OCI-LY3 (cell line): Measurements from ENCODE around the gene CADM2.
"Not testable (repeated sequence)": the region's sequence is repeated elsewhere in the genome, so short reads cannot be mapped to it uniquely, and the experiment has no call there.

Source experiments
- H2AFZ ChIP-seq: fragments of 200-600, 300-600 bp; shearing (Covaris generic); 2 replicates; pipeline ENCODE4 v1.6.0; 2014; ENCODE audit warnings: antibody characterized with exemption, low read depth, low read length
- H3K27ac ChIP-seq: fragments of 200-600, 300-600 bp; sonication (generic); 2 replicates; pipeline ENCODE4 v1.5.1; 2014; ENCODE audit warnings: mild to moderate bottlenecking, low read length, moderate library complexity, mixed read lengths
- H3K27me3 ChIP-seq: fragments of 200-600, 300-600 bp; sonication (generic); 2 replicates; pipeline ENCODE4 v1.6.1; 2014; ENCODE audit warnings: low read depth, low read length, mixed read lengths
- H3K36me3 ChIP-seq: fragments of 200-600, 300-600 bp; sonication (generic); replicated peaks from 2 replicates; pipeline ENCODE3; 2014; ENCODE audit warnings: low read depth, low read length, mixed read lengths
- H3K4me1 ChIP-seq: fragments of 300-600, 200-600 bp; sonication (generic); 2 replicates; pipeline ENCODE4 v1.6.1; 2014; ENCODE audit warnings: low read length, mixed read lengths
- H3K4me2 ChIP-seq: fragments of 200-600, 300-600 bp; sonication (generic); 2 replicates; pipeline ENCODE4 v1.6.1; 2014; ENCODE audit warnings: low read length, mixed read lengths
- H3K4me3 ChIP-seq: fragments of 300-600, 200-600 bp; sonication (generic); 2 replicates; pipeline ENCODE4 v1.5.1; 2014; ENCODE audit warnings: antibody characterized with exemption, mild to moderate bottlenecking, low read length, moderate library complexity
- H3K79me2 ChIP-seq: fragments of 300-600, 200-600 bp; shearing (Covaris generic); 2 replicates; pipeline ENCODE4 v1.6.1; 2014; ENCODE audit warnings: mild to moderate bottlenecking, low read length, mixed read lengths
- H3K9ac ChIP-seq: fragments of 300-600, 200-600 bp; shearing (Covaris generic); 2 replicates; pipeline ENCODE4 v1.6.0; 2014; ENCODE audit warnings: mild to moderate bottlenecking, low read length, moderate library complexity
- H3K9me3 ChIP-seq: fragments of 200-600, 300-600 bp; shearing (Covaris generic); 2 replicates; pipeline ENCODE4 v1.6.1; 2014; ENCODE audit warnings: low read length, mixed read lengths; ENCODE audit not compliant: insufficient read depth
- H4K20me1 ChIP-seq: fragments of 200-600, 300-600 bp; sonication (generic); 2 replicates; pipeline ENCODE4 v1.6.1; 2016; ENCODE audit warnings: low read length, mixed read lengths; ENCODE audit not compliant: insufficient read depth
- CTCF ChIP-seq: fragments of 200-600, 300-600 bp; sonication (generic); IDR thresholded peaks from 2 replicates; pipeline ENCODE4 v1.5.1; 2014; ENCODE audit warnings: antibody characterized with exemption, low read length, low read depth
- EZH2phosphoT487 ChIP-seq: fragments of 200-600 bp; shearing (Covaris generic); IDR thresholded peaks from 2 replicates; pipeline ENCODE4 v1.6.1; 2018; ENCODE audit warnings: antibody characterized with exemption, mixed run types, low read depth

Gene CADM2

GRCh38 chr3:85681906-85682305 lies 723.1 kb downstream of the CADM2 start:
- Histone ChIP-seq H3K4me2 (no peak overlapping the region), H3K27ac (no peak overlapping the region), H3K79me2 (no peaks in the 10 kb centered on the region), H3K36me3 (no peaks in the 10 kb centered on the region), H3K4me1 (no peaks in the 10 kb centered on the region), H2AFZ (peak overlapping the region; percentile 16; the same call in 1 of the 2 replicates), H3K27me3 (no peaks in the 10 kb centered on the region), H3K9ac (no peak overlapping the region), H4K20me1 (no peaks in the 10 kb centered on the region), H3K4me3 (no peak overlapping the region), H3K9me3 (no peaks in the 10 kb centered on the region)
- TF ChIP-seq CTCF, result no peak
- TF ChIP-seq EZH2phosphoT487, result no peak

DNA sequence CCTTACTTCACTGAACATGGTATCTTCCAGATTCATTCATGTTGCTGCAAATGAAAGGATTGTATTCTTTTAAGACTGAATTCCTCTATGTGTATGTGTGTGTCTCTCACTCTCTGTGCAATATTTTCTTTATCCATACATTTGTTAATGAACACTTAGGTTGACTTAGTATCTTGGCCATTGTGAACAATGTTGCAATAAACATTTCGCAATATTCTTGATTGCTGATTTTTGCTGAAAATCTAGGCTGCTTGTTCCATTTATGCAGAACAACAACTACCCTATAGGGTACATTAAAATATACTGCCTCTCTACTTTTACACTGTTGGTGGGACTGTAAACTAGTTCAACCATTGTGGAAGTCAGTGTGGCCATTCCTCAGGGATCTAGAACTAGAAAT lies 732.4 kb downstream of the CADM2 start:
- Histone ChIP-seq H3K27ac (no peak overlapping the region), H4K20me1 (no peaks in the 10 kb centered on the region), H3K36me3 (no peaks in the 10 kb centered on the region), H3K9me3 (no peaks in the 10 kb centered on the region), H2AFZ (no peak overlapping the region), H3K4me3 (no peak overlapping the region), H3K79me2 (no peaks in the 10 kb centered on the region), H3K4me1 (no peaks in the 10 kb centered on the region), H3K4me2 (no peak overlapping the region), H3K27me3 (no peaks in the 10 kb centered on the region), H3K9ac (no peak overlapping the region)
- TF ChIP-seq EZH2phosphoT487 (no peak), CTCF (no peak)

DNA sequence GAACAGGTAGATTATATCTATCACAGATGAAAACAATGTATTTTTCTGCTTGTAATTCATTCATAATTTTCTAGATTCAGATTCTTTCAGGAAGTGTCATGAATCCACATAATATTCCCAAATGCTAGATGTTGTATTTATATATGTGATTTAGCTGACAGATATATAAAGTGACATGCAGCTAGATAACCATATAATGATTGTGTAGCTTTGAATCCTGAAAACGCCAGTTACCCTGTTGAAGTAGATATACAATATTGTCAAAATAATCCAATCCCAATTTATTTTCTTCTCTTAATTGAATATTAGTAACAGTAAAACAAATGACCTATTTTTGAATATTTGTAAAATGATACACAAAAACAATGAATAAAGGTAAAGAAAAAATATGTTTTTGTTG lies 738.4 kb downstream of the CADM2 start:
- Histone ChIP-seq H3K4me3 (no peak overlapping the region), H3K9me3 (no peaks in the 10 kb centered on the region), H3K4me1 (no peaks in the 10 kb centered on the region), H3K9ac (no peak overlapping the region), H3K36me3 (no peaks in the 10 kb centered on the region), H4K20me1 (no peaks in the 10 kb centered on the region), H3K27me3 (no peaks in the 10 kb centered on the region), H3K4me2 (no peak overlapping the region), H2AFZ (no peak overlapping the region), H3K79me2 (no peaks in the 10 kb centered on the region), H3K27ac (no peak overlapping the region)
- TF ChIP-seq EZH2phosphoT487 (no peak), CTCF (no peak)

DNA sequence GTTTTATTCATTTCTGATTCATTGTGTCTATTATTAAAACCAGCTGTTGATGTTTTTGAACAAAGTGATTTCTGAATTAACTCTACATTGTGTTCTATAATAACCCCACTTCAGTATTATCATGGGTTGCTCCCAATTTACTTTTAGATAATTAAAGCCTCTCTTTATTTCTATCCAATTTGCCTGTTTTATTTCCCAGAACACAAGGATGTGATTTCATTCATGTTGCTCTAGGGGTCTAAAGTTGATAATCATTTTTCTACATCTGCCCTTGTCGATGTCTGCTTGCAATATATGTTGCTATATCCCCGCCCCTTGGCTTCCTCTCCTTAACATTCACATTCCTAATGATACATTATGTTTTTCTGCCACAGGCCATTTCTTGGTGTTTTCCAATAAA lies 747.3 kb downstream of the CADM2 start:
- TF ChIP-seq CTCF, result no peak
- no peak for TF ChIP-seq EZH2phosphoT487
- H3K27me3 ChIP-seq, result no peaks in the 10 kb centered on the region
- H3K9ac ChIP-seq, result no peak overlapping the region

DNA sequence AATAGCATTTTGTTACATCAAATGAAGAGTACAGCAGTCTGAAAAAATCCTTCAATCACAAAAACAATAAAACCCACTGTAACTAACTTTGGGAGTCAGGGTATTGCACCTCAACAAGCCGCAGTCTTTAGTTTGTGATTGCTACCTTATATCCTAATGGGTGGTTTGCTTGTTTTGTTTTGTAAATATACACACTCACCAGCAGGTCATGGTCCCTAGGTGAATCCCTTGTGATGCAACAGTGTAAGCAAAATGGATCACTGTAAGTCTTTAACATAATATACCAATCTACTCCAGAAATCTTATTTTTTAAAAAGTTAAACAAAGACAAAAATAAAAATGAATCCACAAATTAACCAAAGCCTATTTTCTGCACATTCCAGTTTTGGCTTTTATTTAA lies 749.5 kb downstream of the CADM2 start:
- H3K27me3 ChIP-seq, H3K4me3 ChIP-seq, H3K4me1 ChIP-seq, H3K9ac ChIP-seq, H3K9me3 ChIP-seq, H4K20me1 ChIP-seq, H3K4me2 ChIP-seq, H3K79me2 ChIP-seq, H3K27ac ChIP-seq, H3K36me3 ChIP-seq, H2AFZ ChIP-seq: not testable (repeated sequence)

More for the DNA sequence above, 747.3 kb downstream of the CADM2 start:
- no peaks in the 10 kb centered on the region for H3K9me3 ChIP-seq
- H3K4me3 ChIP-seq, result no peak overlapping the region
- H3K79me2 ChIP-seq, result no peaks in the 10 kb centered on the region
- H4K20me1 ChIP-seq, result no peaks in the 10 kb centered on the region
- H3K4me1 ChIP-seq, result no peaks in the 10 kb centered on the region
- H3K36me3 ChIP-seq, result no peaks in the 10 kb centered on the region
- no peak overlapping the region for H3K4me2 ChIP-seq
- no peak overlapping the region for H2AFZ ChIP-seq
- H3K27ac ChIP-seq, result no peak overlapping the region
